ENCODE data around the gene SRR. TPM values are rescaled to one million over a fixed set of nuclear protein-coding genes. Genes with fewer than 3 reads are reported as not detected.

The SRR gene
- total and polyA plus RNA-seq, 8 donors, result 9.2 to 27.0 (median 22.8) TPM

GRCh38 chr17:2357931-2358434, 54.2 kb downstream of the SRR start:
- Histone ChIP-seq H3K27ac (no peak overlapping the region), H3K36me3 (peaks cover 0 to 19% of the 10 kb centered on the region in 2 donors), H3K4me1 (peaks cover 0 to 5% of the 10 kb centered on the region in 2 donors), H3K9me3 (no peaks in the 10 kb centered on the region), H3K27me3 (no peaks in the 10 kb centered on the region), H3K4me3 (no peak overlapping the region)
- intact Hi-C loops (cut with DNase I), result no loop called here
- DNase-seq, result peak in 1 of 4 donors; percentile 54
- ATAC-seq, result no peak
- TF ChIP-seq CTCF (IDR thresholded peaks at IDR 0.05), result no peak

GRCh38 chr17:2361010-2361760, 57.4 kb downstream of the SRR start:
- Histone ChIP-seq H3K4me3 (no peak overlapping the region), H3K27me3 (no peaks in the 10 kb centered on the region), H3K9me3 (no peaks in the 10 kb centered on the region), H3K4me1 (no peaks in the 10 kb centered on the region), H3K27ac (no peak overlapping the region), H3K36me3 (peaks cover 0 to 51% of the 10 kb centered on the region in 2 donors)
- intact Hi-C loops (cut with DNase I), result no loop called here
- no peak for DNase-seq
- no peak for TF ChIP-seq CTCF (IDR thresholded peaks at IDR 0.05)
- ATAC-seq, result no peak

- intact Hi-C loops (cut with DNase I), result no loop called here
- Histone ChIP-seq H3K27me3 (no peaks in the 10 kb centered on the region), H3K4me3 (no peak overlapping the region), H3K9me3 (no peaks in the 10 kb centered on the region), H3K4me1 (no peaks in the 10 kb centered on the region), H3K36me3 (peaks cover 0 to 59% of the 10 kb centered on the region in 2 donors), H3K27ac (no peak overlapping the region)
- DNase-seq (peak in 1 of 4 donors; percentile 61), ATAC-seq (no peak)
- TF ChIP-seq CTCF (IDR thresholded peaks at IDR 0.05), result no peak
Measured at GRCh38 chr17:2362016-2362415, 58.3 kb downstream of the SRR start.

- Histone ChIP-seq H3K36me3 (peaks cover 0 to 60% of the 10 kb centered on the region in 2 donors), H3K4me3 (no peak overlapping the region), H3K27ac (no peak overlapping the region), H3K9me3 (no peaks in the 10 kb centered on the region), H3K27me3 (no peaks in the 10 kb centered on the region), H3K4me1 (no peaks in the 10 kb centered on the region)
- TF ChIP-seq CTCF (IDR thresholded peaks at IDR 0.05), result no peak
- intact Hi-C loops (cut with DNase I), result no loop called here
- no peak for ATAC-seq
- peak in 1 of 4 donors; percentile 55 for DNase-seq
Measured at GRCh38 chr17:2362416-2362815, 58.7 kb downstream of the SRR start.

GRCh38 chr17:2362881-2363280, 59.1 kb downstream of the SRR start:
- peak in 1 of 4 donors; percentile 60 for DNase-seq
- intact Hi-C loops (cut with DNase I), result no loop called here
- H3K9me3 ChIP-seq, result no peaks in the 10 kb centered on the region
- peaks cover 0 to 60% of the 10 kb centered on the region in 2 donors for H3K36me3 ChIP-seq
- H3K4me3 ChIP-seq, result no peak overlapping the region
- no peak for ATAC-seq
- no peak for TF ChIP-seq CTCF (IDR thresholded peaks at IDR 0.05)
- H3K4me1 ChIP-seq, result no peaks in the 10 kb centered on the region
- no peak overlapping the region for H3K27ac ChIP-seq
- no peaks in the 10 kb centered on the region for H3K27me3 ChIP-seq

Measured in left lung (tissue), 10 donors.